GM13977 (cell line): ENCODE measurements around the gene FAM78A.

Experiments
- DNase-seq: peaks from one replicate; pipeline ENCODE4 v3.0.0; 2012; ENCODE audit warnings: low spot score
- CTCF ChIP-seq: IDR thresholded peaks from 2 replicates; pipeline ENCODE4 v1.5.1; 2012; ENCODE audit warnings: mild to moderate bottlenecking, control low read depth; ENCODE audit not compliant: insufficient read depth; ENCODE audit errors: extremely low read depth, missing control alignments
- in situ Hi-C: fragments of 300-500 bp; cut with MboI; formaldehyde crosslinking; loops from one replicate; pipeline ENCODE4 v1.12.0; 2022; ENCODE audit warnings: low sequenced_read_pairs, low pct_unique_long_range_greater_than_20kb, mixed read lengths, inconsistent platforms; ENCODE audit not compliant: unreplicated experiment

Gene FAM78A

DNA sequence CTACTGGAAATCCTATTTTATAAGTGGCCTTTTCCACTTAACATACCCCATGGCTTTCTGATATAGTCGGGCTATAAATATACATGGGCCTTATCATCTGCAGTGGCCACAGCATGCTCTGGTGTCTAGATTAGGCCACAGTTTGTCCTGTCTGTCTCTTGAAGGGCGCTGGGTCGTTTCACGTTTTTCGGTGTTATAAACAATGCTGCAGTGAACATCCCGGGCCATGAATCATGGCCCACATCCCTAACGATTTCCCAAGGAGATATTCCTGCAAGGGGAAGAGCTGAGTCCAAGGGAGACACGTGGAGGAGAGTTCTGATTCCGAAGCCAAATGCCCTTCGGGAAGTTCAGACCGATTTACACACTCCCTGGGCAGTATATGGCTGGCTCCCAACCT lies 21.6 kb upstream of the FAM78A start:
- no peak for TF ChIP-seq CTCF
- in situ Hi-C loops = no loop called here
- no peak for DNase-seq

DNA sequence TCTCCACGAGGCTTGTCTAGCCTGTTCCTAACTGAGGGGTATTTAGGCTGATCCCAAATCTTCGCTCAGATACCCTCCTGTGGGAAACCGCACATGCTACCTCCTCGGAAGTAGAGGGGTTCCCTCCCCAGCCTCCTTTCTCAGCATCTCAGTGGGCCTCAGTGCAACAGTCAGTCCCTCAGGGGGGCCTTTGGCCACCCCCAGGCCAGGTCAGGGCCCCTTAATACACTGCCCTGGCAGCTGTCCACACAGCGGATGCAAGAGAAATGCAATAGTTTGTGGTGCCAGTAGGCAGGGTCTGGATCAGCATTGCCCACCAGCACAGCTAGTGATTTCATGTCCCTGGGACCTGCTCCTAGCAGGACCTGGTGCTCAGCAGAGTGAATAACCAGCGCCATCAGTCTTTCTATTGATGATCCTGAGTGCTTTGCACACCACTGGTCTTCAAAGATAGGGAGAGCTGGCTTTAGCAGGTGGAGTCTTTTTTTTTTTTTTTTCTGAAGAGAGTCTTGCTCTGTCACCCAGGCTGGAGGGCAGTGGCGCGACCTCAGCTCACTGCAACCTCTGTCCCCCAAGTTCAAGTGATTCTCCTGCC lies 20.7 kb upstream of the FAM78A start:
- no peak for TF ChIP-seq CTCF

GRCh38 chr9:131296460-131296859 lies 20.1 kb upstream of the FAM78A start:
- no peak for DNase-seq
- in situ Hi-C loops = no loop called here
- TF ChIP-seq CTCF = no peak

More for the DNA sequence above, 20.7 kb upstream of the FAM78A start:
- DNase-seq = no peak
- in situ Hi-C loops = no loop called here

DNA sequence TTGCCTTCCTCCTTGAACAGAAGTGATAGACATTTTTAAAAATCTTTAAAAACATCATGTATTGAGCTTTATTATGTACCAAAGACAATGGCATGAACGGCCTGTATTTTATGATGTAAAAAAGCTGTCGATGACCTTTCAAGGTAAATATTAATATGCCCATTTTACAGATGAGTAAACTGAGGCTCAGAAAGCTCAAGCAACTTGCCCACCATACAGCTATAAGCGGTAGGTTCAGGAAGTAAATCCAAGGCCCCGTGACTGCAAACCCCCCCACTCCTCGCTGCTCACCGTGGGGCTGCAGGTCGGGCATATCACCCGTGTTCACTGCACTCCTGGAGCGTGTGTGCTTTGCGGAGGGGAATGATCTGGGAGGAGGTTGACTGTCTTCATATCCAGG lies 16.6 kb upstream of the FAM78A start:
- in situ Hi-C loops = no loop called here
- DNase-seq = no peak
- no peak for TF ChIP-seq CTCF

DNA sequence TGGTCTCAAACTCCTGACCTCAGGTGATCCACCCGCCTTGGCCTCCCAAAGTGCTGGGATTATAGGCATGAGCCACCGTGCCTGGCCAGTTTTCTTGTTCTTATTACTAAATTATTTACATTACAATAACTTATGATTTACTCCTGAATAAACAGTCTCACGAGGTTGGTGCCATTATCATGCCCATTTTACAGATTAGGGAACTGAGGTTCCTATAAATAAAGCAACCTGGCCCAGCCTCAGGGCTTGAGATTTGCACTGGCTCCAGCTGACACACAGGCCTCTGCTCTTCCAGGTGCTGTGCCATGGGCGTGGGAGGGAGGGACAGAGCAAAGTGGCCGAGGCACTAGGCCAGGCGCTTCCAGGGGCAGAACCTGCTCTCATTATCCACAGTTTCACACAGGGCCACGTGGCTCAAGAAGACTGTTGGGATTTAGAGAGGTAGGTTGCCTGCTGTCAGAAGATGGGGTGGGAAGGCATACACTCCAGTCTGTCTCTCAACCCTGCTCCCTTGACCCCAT lies 15.5 kb upstream of the FAM78A start:
- TF ChIP-seq CTCF = no peak
- in situ Hi-C loops = no loop called here
- DNase-seq = no peak

DNA sequence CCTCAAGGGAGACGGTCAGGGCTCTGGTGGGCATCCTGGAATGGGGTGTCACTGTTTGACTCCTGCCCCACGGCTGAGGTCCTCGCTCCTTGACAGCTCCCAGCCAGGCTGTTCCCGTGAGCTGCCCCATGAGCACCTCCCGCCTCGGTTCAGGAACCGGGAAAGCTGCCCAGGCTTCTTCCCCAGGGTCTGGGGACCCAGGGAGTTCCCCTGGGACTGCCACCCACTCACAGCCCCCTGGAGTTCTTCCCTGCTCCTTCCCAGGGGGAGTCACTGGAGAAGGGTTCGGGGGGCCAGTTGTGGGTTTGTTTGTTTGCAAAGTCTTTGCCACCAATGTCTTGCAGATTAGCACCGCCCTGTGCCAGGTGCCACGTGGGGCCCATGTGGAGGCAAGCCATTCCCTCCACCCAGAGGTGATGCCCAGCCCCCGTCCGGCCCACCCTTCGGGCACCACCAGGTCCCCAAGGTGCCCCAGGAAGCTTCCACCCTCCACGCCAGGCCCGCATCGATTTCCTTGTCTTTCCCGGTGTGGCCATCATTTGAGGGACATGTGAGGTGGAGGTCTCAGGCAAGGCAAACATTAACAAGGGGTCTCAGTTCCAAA lies 14.6 kb upstream of the FAM78A start:
- DNase-seq = no peak
- in situ Hi-C loops = no loop called here
- no peak for TF ChIP-seq CTCF
